Mesothelial cell of epicardium (in vitro differentiated cells): ENCODE results near the gene MSRB3. TPM values are rescaled to one million over a fixed set of nuclear protein-coding genes. Genes with fewer than 3 reads are reported as not detected.

ENCODE experiments used
- DNase-seq, 2 experiments: peaks; one replicate each; pipeline ENCODE4 v3.0.0; 2021; ENCODE audit warnings: low spot score in 2 of 2; ENCODE audit not compliant: unreplicated experiment in 2 of 2
- H3K27ac Mint-ChIP-seq: 2 replicates; pipeline ENCODE4 v1.8.0; 2021; ENCODE audit warnings: mixed read lengths
- H3K27me3 Mint-ChIP-seq: 2 replicates; pipeline ENCODE4 v1.8.0; 2021; ENCODE audit warnings: low read depth, mixed read lengths
- H3K36me3 Mint-ChIP-seq: 2 replicates; pipeline ENCODE4 v1.8.0; 2021; ENCODE audit warnings: mixed read lengths
- H3K4me1 Mint-ChIP-seq: 2 replicates; pipeline ENCODE4 v1.8.0; 2021; ENCODE audit warnings: mixed read lengths
- H3K4me3 Mint-ChIP-seq: 2 replicates; pipeline ENCODE4 v1.8.0; 2021; ENCODE audit warnings: mild to moderate bottlenecking, moderate library complexity, mixed read lengths
- H3K9me3 Mint-ChIP-seq: 2 replicates; pipeline ENCODE4 v1.8.0; 2021; ENCODE audit warnings: mixed read lengths
- total RNA-seq: library from RNA; stranded (reverse); gene quantifications from 3 replicates; pipeline ENCODE4 v1.2.1, GENCODE V29; 2021
- TF ChIP-seq, protein P1 (sequence below): fragments of 200-600 bp; sonication (generic); IDR thresholded peaks from one replicate; pipeline ENCODE4 v1.5.0; 2021; ENCODE audit warnings: antibody characterized with exemption; ENCODE audit not compliant: unreplicated experiment

Gene MSRB3
- total RNA-seq, 1 donor from 2014 or later = 20.4 TPM

DNA sequence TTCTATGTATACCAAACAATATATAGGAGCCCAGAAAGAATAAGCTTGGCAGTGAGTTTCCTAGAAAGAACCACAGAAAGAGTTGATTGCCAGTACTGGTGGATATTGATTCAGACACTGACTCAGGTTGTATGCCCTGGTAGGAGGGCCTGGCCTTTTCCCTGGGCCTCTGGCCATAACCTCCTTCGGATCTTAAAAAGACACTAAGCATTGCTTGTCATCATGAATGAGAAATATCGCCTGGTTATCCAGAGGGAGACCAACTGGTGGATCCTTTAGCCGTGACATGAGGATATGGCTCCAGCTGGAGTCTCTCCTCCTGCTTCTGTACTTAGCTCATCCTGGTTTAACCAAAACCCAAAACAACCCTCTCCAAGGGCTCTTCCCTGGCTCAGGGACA is 231.5 kb downstream of the MSRB3 start:
- Mint-ChIP-seq H3K9me3 (no peaks in the 10 kb centered on the region), H3K36me3 (no peaks in the 10 kb centered on the region), H3K27me3 (no peaks in the 10 kb centered on the region), H3K4me1 (peaks cover 61% of the 10 kb centered on the region), H3K4me3 (no peak overlapping the region), H3K27ac (peak overlapping the region; percentile 76)
- TF ChIP-seq, protein P1, sequence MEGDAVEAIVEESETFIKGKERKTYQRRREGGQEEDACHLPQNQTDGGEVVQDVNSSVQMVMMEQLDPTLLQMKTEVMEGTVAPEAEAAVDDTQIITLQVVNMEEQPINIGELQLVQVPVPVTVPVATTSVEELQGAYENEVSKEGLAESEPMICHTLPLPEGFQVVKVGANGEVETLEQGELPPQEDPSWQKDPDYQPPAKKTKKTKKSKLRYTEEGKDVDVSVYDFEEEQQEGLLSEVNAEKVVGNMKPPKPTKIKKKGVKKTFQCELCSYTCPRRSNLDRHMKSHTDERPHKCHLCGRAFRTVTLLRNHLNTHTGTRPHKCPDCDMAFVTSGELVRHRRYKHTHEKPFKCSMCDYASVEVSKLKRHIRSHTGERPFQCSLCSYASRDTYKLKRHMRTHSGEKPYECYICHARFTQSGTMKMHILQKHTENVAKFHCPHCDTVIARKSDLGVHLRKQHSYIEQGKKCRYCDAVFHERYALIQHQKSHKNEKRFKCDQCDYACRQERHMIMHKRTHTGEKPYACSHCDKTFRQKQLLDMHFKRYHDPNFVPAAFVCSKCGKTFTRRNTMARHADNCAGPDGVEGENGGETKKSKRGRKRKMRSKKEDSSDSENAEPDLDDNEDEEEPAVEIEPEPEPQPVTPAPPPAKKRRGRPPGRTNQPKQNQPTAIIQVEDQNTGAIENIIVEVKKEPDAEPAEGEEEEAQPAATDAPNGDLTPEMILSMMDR = no peak
- DNase-seq = no peak

- H3K4me1 Mint-ChIP-seq = peaks cover 58% of the 10 kb centered on the region
- DNase-seq = no peak
- H3K27me3 Mint-ChIP-seq = no peaks in the 10 kb centered on the region
- no peak overlapping the region for H3K4me3 Mint-ChIP-seq
- peak overlapping the region; percentile 76 for H3K27ac Mint-ChIP-seq
- no peaks in the 10 kb centered on the region for H3K9me3 Mint-ChIP-seq
- TF ChIP-seq, protein P1 = no peak
- no peaks in the 10 kb centered on the region for H3K36me3 Mint-ChIP-seq
Measured at GRCh38 chr12:65510584-65511050, 232.1 kb downstream of the MSRB3 start.

GRCh38 chr12:65511134-65511834 is 232.8 kb downstream of the MSRB3 start:
- H3K9me3 Mint-ChIP-seq = no peaks in the 10 kb centered on the region
- no peak for DNase-seq
- peak overlapping the region; percentile 76 for H3K27ac Mint-ChIP-seq
- no peaks in the 10 kb centered on the region for H3K36me3 Mint-ChIP-seq
- TF ChIP-seq, protein P1 = no peak
- H3K27me3 Mint-ChIP-seq = no peaks in the 10 kb centered on the region
- no peak overlapping the region for H3K4me3 Mint-ChIP-seq
- peaks cover 57% of the 10 kb centered on the region for H3K4me1 Mint-ChIP-seq

GRCh38 chr12:65511912-65512311 is 233.4 kb downstream of the MSRB3 start:
- no peak for DNase-seq
- Mint-ChIP-seq H3K27me3 (no peaks in the 10 kb centered on the region), H3K4me3 (no peak overlapping the region), H3K4me1 (peaks cover 50% of the 10 kb centered on the region), H3K27ac (peak overlapping the region; percentile 44), H3K9me3 (no peaks in the 10 kb centered on the region), H3K36me3 (no peaks in the 10 kb centered on the region)
- TF ChIP-seq, protein P1 = no peak

Other genes with a start within 250 kb of the MSRB3 start
- gene WIF1, start 157.4 kb upstream of the MSRB3 start, total RNA-seq = 20.7 to 23.4 TPM (median 20.8 TPM) in 3 replicates
- 37.6 to 44.4 TPM (median 39.3 TPM) in 3 replicates for gene LEMD3, start 109.1 kb upstream of the MSRB3 start, total RNA-seq